Measurements from ENCODE around the gene PLA2G3. TPM values are rescaled to one million over a fixed set of nuclear protein-coding genes. Genes with fewer than 3 reads are reported as not detected.

PLA2G3 gene
- total and polyA plus RNA-seq, 2 donors (not counting 3 experiments of a cell fraction or from before 2014, with no cell fraction given): 0.75 to 0.84 TPM

GRCh38 chr22:31126128-31126868 lies 14.0 kb downstream of the PLA2G3 start:
- no peak for DNase-seq (ENCODE audit: low read depth, low spot score)
- Histone ChIP-seq H3K27ac (ENCODE audit: insufficient read depth, low read depth, low read length) (no peak overlapping the region), H3K9ac (replicated peaks; ENCODE audit: extremely low read depth, insufficient read depth, low read length) (no peak overlapping the region), H3K79me2 (ENCODE audit: control insufficient read depth, insufficient read depth, low read length) (no peaks in the 10 kb centered on the region), H2AFZ (ENCODE audit: low read depth, low read length) (no peak overlapping the region), H3K4me1 (ENCODE audit: control insufficient read depth, extremely low read depth, insufficient read depth, low read length) (no peaks in the 10 kb centered on the region), H3K4me2 (ENCODE audit: insufficient read depth, low read length) (no peak overlapping the region), H4K20me1 (replicated peaks; ENCODE audit: control insufficient read depth, extremely low read depth, insufficient read depth, low read length) (no peaks in the 10 kb centered on the region), H3K9me3 (replicated peaks; ENCODE audit: control insufficient read depth, insufficient read depth, low read length) (no peaks in the 10 kb centered on the region), H3K4me3 (replicated peaks in 1 of 3; ENCODE audit: insufficient read depth in 1 of 3, low read depth in 1 of 3, low read length in 3 of 3) (no peak overlapping the region), H3K36me3 (ENCODE audit: control insufficient read depth in 2 of 2, extremely low read depth in 1 of 2, insufficient read depth in 2 of 2, low read length in 2 of 2) (no peaks in the 10 kb centered on the region), H3K9me1 (replicated peaks; ENCODE audit: control insufficient read depth, extremely low read depth, insufficient read depth, low read length) (no peaks in the 10 kb centered on the region), H3K27me3 (ENCODE audit: control insufficient read depth in 2 of 2, insufficient read depth in 2 of 2, low read length in 2 of 2) (peaks cover 0 to 4% of the 10 kb centered on the region in 2 experiments)
- FAIRE-seq: no peak
- BruUV-seq (replicated peaks): no TSS peak
- no peak for TF ChIP-seq FOS (IDR thresholded peaks at IDR 0.05; ENCODE audit: borderline replicate concordance, insufficient read depth, low read length)
- TF ChIP-seq, protein P1, sequence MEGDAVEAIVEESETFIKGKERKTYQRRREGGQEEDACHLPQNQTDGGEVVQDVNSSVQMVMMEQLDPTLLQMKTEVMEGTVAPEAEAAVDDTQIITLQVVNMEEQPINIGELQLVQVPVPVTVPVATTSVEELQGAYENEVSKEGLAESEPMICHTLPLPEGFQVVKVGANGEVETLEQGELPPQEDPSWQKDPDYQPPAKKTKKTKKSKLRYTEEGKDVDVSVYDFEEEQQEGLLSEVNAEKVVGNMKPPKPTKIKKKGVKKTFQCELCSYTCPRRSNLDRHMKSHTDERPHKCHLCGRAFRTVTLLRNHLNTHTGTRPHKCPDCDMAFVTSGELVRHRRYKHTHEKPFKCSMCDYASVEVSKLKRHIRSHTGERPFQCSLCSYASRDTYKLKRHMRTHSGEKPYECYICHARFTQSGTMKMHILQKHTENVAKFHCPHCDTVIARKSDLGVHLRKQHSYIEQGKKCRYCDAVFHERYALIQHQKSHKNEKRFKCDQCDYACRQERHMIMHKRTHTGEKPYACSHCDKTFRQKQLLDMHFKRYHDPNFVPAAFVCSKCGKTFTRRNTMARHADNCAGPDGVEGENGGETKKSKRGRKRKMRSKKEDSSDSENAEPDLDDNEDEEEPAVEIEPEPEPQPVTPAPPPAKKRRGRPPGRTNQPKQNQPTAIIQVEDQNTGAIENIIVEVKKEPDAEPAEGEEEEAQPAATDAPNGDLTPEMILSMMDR (IDR thresholded peaks at IDR 0.05; ENCODE audit: extremely low read depth in 1 of 2, insufficient read depth in 1 of 2, low read depth in 1 of 2, low read length in 2 of 2): no peak
- TF ChIP-seq MAX (IDR thresholded peaks at IDR 0.05; ENCODE audit: insufficient read depth, insufficient read length): no peak
- TF ChIP-seq POLR2A (IDR thresholded peaks at IDR 0.05; ENCODE audit: low read depth, low read length): no peak
- dilution Hi-C loops (cut with MboI; ENCODE audit: extremely low pct_ligation_motif_present, low sequenced_read_pairs) (no loop called here), intact Hi-C loops (cut with micrococcal nuclease) (no loop called here)
- CTCF ChIA-PET: no interaction called here
- POLR2A ChIA-PET: interaction anchor here (0.6 kb wide), 2 partner anchors 157 to 170 kb away, joined by 3 to 5 read pairs; partner anchors contain the start of genes MORC2 and TUG1
